ENCODE results near the gene NPEPPS.
"Not testable (repeated sequence)": the region's sequence is repeated elsewhere in the genome, so short reads cannot be mapped to it uniquely, and the experiment has no call there.

GRCh38 chr17:47518880-47519279 is 12.0 kb upstream of the NPEPPS start:
- TF ChIP-seq, protein P1, sequence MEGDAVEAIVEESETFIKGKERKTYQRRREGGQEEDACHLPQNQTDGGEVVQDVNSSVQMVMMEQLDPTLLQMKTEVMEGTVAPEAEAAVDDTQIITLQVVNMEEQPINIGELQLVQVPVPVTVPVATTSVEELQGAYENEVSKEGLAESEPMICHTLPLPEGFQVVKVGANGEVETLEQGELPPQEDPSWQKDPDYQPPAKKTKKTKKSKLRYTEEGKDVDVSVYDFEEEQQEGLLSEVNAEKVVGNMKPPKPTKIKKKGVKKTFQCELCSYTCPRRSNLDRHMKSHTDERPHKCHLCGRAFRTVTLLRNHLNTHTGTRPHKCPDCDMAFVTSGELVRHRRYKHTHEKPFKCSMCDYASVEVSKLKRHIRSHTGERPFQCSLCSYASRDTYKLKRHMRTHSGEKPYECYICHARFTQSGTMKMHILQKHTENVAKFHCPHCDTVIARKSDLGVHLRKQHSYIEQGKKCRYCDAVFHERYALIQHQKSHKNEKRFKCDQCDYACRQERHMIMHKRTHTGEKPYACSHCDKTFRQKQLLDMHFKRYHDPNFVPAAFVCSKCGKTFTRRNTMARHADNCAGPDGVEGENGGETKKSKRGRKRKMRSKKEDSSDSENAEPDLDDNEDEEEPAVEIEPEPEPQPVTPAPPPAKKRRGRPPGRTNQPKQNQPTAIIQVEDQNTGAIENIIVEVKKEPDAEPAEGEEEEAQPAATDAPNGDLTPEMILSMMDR (IDR thresholded peaks at IDR 0.05), result not testable (repeated sequence)
- not testable (repeated sequence) for TF ChIP-seq EZH2phosphoT487, EZH2 (IDR thresholded peaks at IDR 0.05)

Measured in neural progenitor cell (in vitro differentiated cells).